NCI-H187 treated with DMSO at 0.1 percent for 48 hours (cell line): ENCODE results near the gene ZNF624.

Source experiments
- DNase-seq: peaks from one replicate; lab custom pipeline; 2025; lab: John Stamatoyannopoulos, UW

The ZNF624 gene

DNA sequence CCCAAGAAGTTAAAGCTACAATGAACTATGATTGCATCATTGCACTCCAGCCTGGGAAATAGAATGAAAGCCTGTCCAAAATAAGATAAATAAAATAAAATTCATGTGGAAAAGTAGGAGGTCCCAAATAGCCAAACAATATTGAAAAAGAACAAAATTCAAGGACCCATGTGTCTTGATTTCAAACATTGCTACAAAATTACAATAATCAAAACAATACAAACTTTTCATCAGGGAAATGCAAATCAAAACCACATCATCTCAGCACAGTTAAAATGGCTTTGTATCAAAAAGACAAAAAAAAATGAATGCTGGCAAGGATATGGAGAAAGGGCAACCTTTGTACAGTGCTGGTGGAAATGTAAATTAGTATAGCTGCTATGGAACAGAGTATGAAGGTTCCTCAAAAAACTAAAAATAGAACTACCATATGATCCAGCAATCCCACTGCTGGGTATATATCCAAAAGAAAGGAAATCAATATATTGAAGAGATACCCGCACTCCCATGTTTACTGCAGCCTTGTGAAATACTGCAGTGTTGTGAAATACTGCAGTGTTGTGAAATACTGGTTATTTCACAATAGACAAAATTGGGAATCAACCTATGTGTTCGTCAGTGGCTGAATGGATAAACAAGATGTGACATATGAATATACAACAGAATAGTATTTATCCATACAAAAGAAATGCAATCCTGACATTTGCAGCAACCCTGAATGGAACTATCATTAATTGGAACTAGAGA, 60.1 kb downstream of the ZNF624 start:
- DNase-seq: no peak

DNA sequence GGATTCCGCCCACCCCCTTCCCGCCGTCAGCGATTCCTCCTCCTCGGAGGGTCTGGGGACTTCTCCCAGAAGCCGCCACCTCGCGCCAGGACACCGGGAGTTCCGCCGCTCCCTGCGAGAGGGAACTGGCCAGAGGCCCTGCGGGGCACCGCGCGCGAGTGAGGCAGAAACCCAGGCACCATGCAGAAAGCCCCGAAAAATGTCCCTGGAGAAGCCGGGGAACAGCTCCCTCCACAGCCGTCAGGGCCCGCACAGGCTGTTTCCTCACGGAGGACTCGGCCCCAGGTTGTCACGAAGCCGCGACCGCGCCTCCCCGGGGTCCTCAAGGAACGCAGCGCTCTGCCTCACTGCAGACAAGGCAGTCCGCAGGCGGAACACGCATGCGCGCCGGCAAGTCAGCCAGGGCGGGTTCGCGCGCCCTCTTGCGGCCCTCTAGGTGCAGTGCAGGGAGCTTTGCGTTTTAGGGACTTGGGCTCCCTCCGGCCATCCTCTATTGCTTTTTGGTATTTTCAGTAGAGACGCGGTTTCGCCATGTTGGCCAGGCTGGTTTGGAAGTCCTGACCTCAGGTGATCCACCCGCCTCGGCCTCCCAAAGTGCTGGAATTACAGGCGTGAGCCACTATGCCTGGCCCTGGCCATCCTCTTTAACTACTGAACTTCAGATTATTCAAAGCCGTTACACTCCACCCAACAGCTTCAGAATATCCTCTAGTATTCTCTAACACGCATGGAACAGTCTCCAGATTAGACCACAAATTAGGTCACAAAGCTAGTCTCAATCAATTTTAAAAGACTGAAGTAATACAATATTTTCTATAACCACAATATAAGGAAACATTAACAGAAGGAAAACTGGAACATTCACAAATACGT, 64.3 kb downstream of the ZNF624 start:
- DNase-seq: no peak

GRCh38 chr17:16585796-16586195, 67.9 kb downstream of the ZNF624 start:
- no peak for DNase-seq

DNA sequence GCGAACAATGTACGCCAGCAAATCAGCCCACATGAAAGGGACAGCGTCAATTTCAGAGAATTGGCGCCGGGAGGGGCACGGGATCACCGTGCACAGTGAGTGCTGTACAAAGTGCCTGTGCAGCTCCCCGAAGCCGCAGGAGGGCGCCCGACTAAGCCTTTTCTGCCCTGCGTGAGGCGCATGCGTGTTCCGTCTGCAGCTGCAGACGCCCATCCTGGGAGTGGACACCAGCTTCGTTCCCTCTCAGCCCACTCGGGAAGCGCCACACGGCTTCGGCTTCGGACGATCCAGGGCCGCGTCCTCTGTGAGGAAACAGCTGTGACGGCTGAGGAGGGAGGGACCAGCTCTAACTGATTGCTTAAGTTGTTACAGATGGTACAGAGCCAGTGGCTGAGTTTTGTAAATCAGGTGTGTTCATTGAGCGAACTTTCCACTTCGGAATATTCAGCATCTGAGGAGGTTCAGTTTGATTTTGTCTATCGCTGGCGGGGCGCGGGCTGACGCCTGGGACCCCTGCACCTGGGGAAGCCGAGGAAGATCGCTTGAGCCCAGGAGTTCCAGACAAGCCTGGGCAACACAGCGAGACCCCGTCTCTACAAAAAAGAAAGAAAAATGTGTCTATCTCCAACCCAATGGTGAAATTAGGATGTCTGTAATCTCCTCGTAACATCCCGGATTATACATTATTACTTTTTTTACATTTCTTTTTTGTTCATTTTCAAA, 69.2 kb downstream of the ZNF624 start:
- no peak for DNase-seq

- DNase-seq: no peak
These were observed 69.9 kb downstream of the ZNF624 start for GRCh38 chr17:16583781-16584180.

DNA sequence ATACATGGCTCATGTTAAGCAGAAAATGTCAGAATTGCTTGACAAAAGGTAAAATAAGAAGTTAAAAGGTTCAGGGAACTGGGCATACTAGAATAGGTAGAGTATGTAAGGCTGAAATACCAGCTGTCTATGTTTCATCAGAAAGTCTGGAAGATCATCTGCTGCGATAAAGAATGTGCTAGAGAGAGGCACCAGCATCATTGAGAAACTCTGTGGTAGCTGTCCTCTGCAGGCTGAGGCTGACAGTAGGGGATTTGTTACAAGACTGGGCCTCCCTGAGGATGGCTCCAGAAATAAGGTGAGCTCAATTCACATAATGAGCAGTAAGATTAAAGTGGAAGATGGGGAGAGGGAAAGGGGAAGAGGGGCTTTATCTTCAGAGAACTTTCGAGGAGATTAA, 80.2 kb downstream of the ZNF624 start:
- DNase-seq: no peak
